ENCODE data around the gene GYG1.

GYG1 gene

GRCh38 chr3:148953094-148953493 lies 38.2 kb upstream of the GYG1 start:
- DNase-seq (ENCODE audit: low read depth) = no peak
- TF ChIP-seq CTCF (conservative IDR thresholded peaks at IDR 0.05; ENCODE audit: low read length) = no peak
- no peak overlapping the region for H3K4me3 ChIP-seq (ENCODE audit: low read length)

GRCh38 chr3:148954981-148955380 lies 36.4 kb upstream of the GYG1 start:
- TF ChIP-seq CTCF (conservative IDR thresholded peaks at IDR 0.05; ENCODE audit: low read length) = no peak
- no peak overlapping the region for H3K4me3 ChIP-seq (ENCODE audit: low read length)
- no peak for DNase-seq (ENCODE audit: low read depth)

- DNase-seq (ENCODE audit: low read depth) = peak; percentile 96
- no peak overlapping the region for H3K4me3 ChIP-seq (ENCODE audit: low read length)
- TF ChIP-seq CTCF (conservative IDR thresholded peaks at IDR 0.05; ENCODE audit: low read length) = peak; percentile 81
These were observed 35.6 kb upstream of the GYG1 start for GRCh38 chr3:148955544-148956346.

GRCh38 chr3:148957586-148957985 lies 33.8 kb upstream of the GYG1 start:
- DNase-seq (ENCODE audit: low read depth) = no peak
- TF ChIP-seq CTCF (conservative IDR thresholded peaks at IDR 0.05; ENCODE audit: low read length) = peak; percentile 36

GRCh38 chr3:148958696-148959095 lies 32.6 kb upstream of the GYG1 start:
- DNase-seq (ENCODE audit: low read depth) = no peak
- no peak for TF ChIP-seq CTCF (conservative IDR thresholded peaks at IDR 0.05; ENCODE audit: low read length)
- H3K4me3 ChIP-seq (ENCODE audit: low read length) = no peak overlapping the region

More at GRCh38 chr3:148957586-148957985, 33.8 kb upstream of the GYG1 start:
- H3K4me3 ChIP-seq (ENCODE audit: low read length) = no peak overlapping the region

- H3K4me3 ChIP-seq (ENCODE audit: low read length) = no peak overlapping the region
- peak; percentile 58 for DNase-seq (ENCODE audit: low read depth)
- peak; percentile 26 for TF ChIP-seq CTCF (conservative IDR thresholded peaks at IDR 0.05; ENCODE audit: low read length)
These were observed 28.8 kb upstream of the GYG1 start for GRCh38 chr3:148962513-148962912.

- H3K4me3 ChIP-seq (ENCODE audit: low read length) = no peak overlapping the region
- no peak for DNase-seq (ENCODE audit: low read depth)
- TF ChIP-seq CTCF (conservative IDR thresholded peaks at IDR 0.05; ENCODE audit: low read length) = no peak
These were observed 26.5 kb upstream of the GYG1 start for GRCh38 chr3:148964809-148965208.
